Measurements from ENCODE around the gene PIP5KL1.
"Not testable (repeated sequence)": the region's sequence is repeated elsewhere in the genome, so short reads cannot be mapped to it uniquely, and the experiment has no call there.

Gene PIP5KL1

GRCh38 chr9:127897193-127897692, 33.3 kb downstream of the PIP5KL1 start:
- in situ Hi-C loops (cut with HindIII; ENCODE audit: low sequenced_read_pairs): no loop called here

- in situ Hi-C loops (cut with HindIII; ENCODE audit: low sequenced_read_pairs): no loop called here
Measured at GRCh38 chr9:127896395-127897192, 34.0 kb downstream of the PIP5KL1 start.

GRCh38 chr9:127895811-127896210, 34.8 kb downstream of the PIP5KL1 start:
- in situ Hi-C loops (cut with HindIII; ENCODE audit: low sequenced_read_pairs): no loop called here

GRCh38 chr9:127893392-127893791, 37.2 kb downstream of the PIP5KL1 start:
- in situ Hi-C loops (cut with HindIII; ENCODE audit: low sequenced_read_pairs): no loop called here

GRCh38 chr9:127892831-127893230, 37.7 kb downstream of the PIP5KL1 start:
- in situ Hi-C loops (cut with HindIII; ENCODE audit: low sequenced_read_pairs): no loop called here

DNA sequence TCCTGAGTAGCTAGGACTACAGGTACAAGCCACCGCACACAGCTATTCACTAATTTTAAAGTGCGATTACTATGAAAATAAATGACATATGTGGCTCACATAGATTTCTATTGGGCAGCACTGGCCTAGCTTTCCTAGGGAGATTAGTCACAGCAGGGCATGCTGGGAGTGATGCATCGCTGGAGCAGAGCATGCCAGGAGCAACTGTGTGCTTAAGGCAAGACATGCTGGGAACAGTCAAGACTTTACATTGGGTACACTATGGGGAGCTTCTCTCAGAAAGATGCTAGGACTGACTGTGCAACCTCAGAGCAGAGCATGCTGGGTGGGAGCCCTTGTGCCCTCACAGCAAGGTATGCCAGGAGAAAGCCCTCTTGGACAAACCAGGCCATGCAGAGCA, 40.5 kb downstream of the PIP5KL1 start:
- in situ Hi-C loops (cut with HindIII; ENCODE audit: low sequenced_read_pairs): no loop called here

DNA sequence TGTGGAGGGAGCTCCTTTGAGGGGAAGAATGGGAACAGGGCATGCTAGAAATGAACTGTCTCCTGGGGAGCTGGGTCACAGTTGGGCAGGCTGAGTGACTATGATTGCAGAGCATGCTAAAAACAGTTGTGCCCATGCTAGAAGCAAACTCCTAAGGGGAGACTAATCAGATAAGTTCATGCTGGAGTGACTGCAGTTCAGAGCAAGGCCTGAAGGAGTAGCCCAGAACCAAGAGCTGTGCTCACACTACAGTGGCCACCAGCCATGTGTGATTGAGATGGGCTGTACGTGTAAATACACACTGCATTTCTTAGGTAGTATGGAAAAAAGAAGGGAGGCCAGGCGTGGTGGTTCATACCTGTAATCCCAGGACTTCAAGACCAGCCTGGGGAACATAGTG, 42.8 kb downstream of the PIP5KL1 start:
- in situ Hi-C loops (cut with HindIII; ENCODE audit: low sequenced_read_pairs): no loop called here

GRCh38 chr9:127886401-127886972, 44.1 kb downstream of the PIP5KL1 start:
- in situ Hi-C loops (cut with HindIII; ENCODE audit: low sequenced_read_pairs): no loop called here

GRCh38 chr9:127885508-127886281, 44.9 kb downstream of the PIP5KL1 start:
- in situ Hi-C loops (cut with HindIII; ENCODE audit: low sequenced_read_pairs): no loop called here

DNA sequence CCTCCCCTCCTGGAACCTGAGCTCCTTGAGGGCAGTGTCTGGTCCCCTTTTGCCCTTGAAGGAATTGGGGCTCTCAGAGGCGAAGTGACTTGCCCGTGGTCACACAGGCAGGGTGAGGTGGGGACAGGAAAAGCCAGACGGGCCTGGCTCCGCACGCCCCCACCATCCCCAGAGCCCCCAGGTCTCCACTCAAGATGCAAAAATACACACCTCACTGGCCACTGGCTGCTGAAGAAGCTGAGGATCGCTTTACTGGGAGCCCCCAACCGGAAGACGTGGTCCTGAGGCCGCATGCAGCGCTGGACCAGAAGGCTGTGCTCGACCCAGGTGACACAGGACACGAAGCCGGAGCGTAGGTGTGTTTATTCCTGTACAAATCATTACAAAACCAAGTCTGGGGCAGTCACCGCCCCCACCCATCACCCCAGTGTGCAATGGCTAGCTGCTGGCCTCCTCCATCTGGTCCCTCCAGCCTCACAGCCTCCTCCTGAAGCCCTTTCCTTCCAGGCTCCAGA, 45.5 kb downstream of the PIP5KL1 start:
- in situ Hi-C loops (cut with HindIII; ENCODE audit: low sequenced_read_pairs): no loop called here

DNA sequence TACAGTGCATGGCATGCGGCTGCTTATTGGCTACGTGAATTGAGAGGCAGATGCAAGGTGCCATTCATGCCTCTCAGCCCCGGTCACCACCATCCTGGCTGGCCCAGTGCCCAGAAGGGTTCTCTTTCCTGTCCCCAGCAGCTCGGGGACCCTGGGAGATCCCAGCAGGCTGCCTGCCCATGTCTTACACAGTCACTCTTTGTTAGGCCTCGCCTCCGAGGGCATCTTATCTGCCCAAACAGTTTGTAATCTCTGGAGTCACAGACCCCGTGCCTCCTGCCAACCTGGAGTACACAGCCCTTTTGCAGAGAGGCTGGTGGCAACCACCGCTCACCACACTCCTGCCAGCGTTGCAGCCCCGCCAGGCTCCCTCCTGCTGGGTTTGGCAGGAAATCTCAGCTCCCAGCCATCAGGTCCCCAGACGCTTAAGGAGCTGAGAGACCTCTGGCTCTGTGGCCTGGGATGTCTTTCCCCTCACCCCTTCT, 46.1 kb downstream of the PIP5KL1 start:
- in situ Hi-C loops (cut with HindIII; ENCODE audit: low sequenced_read_pairs): no loop called here

DNA sequence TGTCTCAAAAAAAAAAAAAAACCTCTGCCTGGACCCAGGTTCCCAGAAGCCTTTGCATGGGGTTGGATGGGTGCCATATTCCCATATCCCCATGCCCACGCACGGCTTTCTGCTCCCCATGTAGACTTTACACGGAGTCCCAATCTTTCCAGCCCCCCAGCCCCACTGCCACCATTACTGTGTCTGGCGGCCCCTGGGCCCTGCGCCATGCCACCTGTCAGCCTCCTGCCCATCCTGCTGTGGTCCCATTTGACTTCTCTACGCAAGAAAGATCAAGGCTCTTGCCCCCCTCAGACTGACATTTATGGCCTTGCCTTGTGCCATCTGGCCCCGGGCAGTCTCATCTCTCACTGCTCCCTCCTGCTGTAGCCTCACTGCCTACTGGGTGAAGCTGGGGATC, 46.6 kb downstream of the PIP5KL1 start:
- in situ Hi-C loops (cut with HindIII; ENCODE audit: low sequenced_read_pairs): no loop called here

DNA sequence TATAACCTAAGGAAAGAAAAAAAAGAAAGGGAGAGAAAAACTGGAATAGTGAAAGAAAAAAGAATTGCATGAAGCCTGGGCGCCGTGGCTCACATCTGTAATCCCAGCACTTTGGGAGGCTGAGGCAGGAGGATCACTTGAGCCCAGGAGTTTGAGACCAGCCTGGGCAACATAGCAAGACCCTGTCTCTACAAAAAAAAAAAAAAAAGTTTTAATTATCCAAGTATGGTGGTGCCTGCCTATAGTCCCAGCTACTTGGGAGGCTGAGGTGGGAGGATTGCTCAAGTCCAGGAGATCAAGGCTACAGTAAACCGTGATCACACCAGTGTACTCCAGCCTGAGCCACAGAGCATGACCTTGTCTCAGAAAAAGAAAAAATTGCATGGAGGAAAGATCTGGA, 48.9 kb downstream of the PIP5KL1 start:
- in situ Hi-C loops (cut with HindIII; ENCODE audit: low sequenced_read_pairs): not testable (repeated sequence)

- in situ Hi-C loops (cut with HindIII; ENCODE audit: low sequenced_read_pairs): no loop called here
Measured at GRCh38 chr9:127880143-127880542, 50.4 kb downstream of the PIP5KL1 start.

DNA sequence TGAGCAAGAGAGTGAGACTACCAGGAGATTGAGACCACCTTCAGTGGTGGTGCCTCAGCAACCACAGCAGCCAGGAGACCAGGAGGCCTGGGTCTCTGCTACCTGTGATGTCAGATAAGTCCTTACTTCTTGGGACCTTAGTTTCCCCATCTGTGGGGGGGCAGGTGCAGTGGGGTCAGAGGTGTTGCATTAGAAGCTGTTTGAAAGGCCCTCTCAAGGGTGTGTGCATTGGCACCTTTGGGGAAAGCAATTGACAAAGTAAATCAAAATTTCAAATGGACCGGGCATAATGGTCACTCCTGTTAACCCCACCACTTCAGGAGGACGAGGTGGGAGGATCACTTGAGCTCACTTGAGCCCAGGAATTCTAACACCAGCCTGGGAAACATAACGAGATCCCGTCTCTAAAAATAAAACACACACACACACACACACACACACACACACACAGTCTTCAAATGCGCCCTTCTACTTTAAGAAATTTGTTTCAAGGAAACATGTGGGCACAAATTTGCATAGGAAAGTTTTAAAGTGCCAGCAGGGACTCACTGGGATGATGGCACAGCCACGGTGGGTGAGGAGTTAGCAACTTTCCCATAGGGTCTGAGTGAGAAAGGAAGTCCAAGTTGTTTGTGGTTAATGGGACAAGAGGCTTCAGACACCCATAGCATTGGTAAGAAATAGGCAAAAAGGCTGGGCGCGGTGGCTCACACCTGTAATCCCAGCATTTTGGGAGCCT, 51.8 kb downstream of the PIP5KL1 start:
- in situ Hi-C loops (cut with HindIII; ENCODE audit: low sequenced_read_pairs): no loop called here

- in situ Hi-C loops (cut with HindIII; ENCODE audit: low sequenced_read_pairs): no loop called here
Measured at GRCh38 chr9:127878001-127878651, 52.5 kb downstream of the PIP5KL1 start.

DNA sequence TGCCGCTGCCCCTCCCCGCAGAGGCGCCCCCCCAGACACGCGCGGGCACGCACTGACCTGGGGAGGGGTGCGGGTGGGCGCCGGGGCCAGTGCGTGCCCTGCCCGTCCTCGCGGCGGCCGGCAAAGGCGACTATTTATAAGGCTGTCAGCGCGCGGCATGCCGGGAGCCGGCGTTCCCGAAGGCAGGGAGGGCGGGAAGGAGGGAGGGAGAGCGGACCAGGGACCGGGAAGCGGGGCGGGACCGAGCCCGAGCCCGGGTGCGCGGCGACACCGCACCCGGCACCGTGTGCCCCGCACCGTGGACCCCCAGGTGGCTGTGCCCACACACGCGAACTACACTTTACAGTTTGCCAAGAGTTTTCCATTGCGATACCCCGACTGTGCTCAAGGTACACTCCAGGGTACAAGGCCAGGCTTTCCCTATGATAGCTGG, 53.0 kb downstream of the PIP5KL1 start, which contains the start of gene AK1:
AK1 (minus strand) TSS at position 110 of the 433 bp plus-strand sequence. CDS start 3,058 bp downstream, outside the sequence.
- in situ Hi-C loops (cut with HindIII; ENCODE audit: low sequenced_read_pairs): no loop called here

- in situ Hi-C loops (cut with HindIII; ENCODE audit: low sequenced_read_pairs): no loop called here
Measured at GRCh38 chr9:127876764-127877562, 53.6 kb downstream of the PIP5KL1 start.
